NCI-H446 treated with DMSO at 0.1 percent for 48 hours (cell line): ENCODE results near the gene HSP90AA1.
"Not testable (repeated sequence)": the region's sequence is repeated elsewhere in the genome, so short reads cannot be mapped to it uniquely, and the experiment has no call there.

Experiments used
- DNase-seq: peaks from one replicate; lab custom pipeline; 2025; lab: John Stamatoyannopoulos, UW

HSP90AA1 gene

GRCh38 chr14:102066041-102066451, 20.8 kb downstream of the HSP90AA1 start:
- no peak for DNase-seq

GRCh38 chr14:102064590-102064989, 22.3 kb downstream of the HSP90AA1 start:
- DNase-seq: not testable (repeated sequence)

GRCh38 chr14:102063808-102064429, 22.9 kb downstream of the HSP90AA1 start:
- no peak for DNase-seq

- peak; percentile 83 for DNase-seq
These were observed 23.6 kb downstream of the HSP90AA1 start for GRCh38 chr14:102063109-102063807.

DNA sequence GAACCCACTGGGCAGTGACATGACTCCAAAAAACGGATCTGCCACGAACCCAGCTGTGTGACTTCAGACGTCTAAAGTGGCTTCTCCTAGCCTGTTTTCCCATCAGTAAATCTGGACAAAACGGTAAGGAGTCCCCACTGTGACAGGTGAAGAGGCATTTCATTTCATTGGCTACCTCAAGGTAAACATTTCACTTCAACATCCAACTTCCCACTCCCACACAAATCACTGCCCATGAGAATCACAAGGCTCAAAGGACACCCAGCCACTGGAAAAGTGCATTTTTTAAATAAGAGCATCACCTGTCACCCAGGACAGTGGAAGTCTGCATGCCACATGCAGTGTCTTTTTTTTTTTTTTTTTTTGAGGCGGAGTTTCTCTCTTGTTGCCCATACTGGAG, 27.9 kb downstream of the HSP90AA1 start:
- no peak for DNase-seq

DNA sequence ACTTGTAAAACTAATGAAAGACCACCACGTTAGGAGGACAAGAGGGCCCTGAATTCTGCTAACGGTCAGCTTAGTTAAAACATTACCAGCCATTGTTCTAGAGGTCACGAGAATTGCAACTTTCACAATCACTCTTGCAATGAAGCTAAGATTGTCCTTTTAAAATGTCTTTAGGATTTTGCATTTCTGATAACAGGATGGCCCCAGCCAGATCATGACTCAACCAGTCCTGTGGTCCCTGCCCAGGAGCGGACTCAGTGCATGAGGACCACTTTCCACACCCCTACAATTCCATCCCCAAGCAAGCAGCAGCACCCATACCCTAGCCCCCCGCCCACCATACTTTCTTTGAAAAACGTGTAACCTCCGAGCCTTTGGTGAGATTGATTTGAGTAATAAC, 28.7 kb downstream of the HSP90AA1 start:
- DNase-seq: no peak

DNA sequence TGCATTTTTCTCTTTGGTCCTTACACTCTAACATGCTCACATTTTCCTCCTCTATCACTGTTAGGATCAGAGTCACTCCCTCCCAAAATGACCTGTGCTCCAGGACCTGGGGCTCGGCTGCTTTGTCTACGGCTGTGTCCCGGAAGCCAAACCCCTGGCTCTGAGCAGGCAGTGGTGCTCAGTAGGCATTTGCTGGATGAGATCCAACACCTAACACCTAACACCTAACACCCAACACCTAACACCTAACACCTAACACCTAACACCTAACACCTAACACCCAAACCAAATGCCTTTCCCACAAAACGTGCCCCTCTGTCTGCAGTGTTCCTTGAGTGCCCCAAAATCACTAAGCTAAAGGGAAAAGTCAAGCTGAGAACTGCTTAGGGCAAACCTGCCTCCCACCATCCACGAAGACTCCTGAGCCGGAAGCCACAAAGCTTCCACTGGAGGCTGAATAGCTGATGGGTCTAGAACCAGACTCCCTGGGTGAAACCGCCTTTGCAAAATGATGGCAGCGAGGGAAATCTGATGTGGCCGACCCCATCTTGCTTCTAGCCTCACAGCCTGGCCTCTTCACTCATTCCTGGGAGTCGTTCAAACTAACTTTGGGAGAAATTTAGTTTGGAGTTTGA, 29.2 kb downstream of the HSP90AA1 start:
- DNase-seq: no peak

DNA sequence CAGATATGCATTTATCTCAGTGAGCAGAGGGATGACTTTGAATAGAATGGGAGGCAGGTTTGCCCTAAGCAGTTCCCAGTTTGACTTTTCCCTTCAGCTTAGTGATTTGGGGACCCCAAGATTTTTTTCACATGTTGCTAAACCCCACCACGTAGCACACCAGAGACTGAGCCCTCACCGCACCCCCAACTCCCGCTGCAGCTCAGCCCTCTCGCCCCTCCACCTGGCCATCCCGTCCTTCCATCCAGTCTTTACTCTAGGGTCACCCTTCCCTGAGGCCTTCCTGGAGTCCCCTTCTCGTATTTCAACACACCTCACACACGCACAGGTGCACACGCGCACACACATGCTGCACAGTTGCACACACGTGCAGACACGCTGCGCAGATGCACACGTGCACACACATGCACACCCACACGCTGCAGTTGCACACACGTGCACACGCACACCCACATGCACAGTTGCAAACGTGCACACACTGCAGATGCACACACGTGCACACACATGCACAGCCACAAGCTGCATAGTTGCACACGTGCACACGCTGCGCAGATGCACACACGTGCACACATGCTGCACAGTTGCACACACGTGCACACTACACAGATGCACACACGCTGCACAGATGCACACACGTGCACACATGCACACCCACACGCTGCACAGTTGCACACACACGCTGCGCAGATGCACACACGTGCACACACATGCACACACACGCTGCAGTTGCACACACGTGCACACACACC, 30.0 kb downstream of the HSP90AA1 start:
- DNase-seq: no peak

DNA sequence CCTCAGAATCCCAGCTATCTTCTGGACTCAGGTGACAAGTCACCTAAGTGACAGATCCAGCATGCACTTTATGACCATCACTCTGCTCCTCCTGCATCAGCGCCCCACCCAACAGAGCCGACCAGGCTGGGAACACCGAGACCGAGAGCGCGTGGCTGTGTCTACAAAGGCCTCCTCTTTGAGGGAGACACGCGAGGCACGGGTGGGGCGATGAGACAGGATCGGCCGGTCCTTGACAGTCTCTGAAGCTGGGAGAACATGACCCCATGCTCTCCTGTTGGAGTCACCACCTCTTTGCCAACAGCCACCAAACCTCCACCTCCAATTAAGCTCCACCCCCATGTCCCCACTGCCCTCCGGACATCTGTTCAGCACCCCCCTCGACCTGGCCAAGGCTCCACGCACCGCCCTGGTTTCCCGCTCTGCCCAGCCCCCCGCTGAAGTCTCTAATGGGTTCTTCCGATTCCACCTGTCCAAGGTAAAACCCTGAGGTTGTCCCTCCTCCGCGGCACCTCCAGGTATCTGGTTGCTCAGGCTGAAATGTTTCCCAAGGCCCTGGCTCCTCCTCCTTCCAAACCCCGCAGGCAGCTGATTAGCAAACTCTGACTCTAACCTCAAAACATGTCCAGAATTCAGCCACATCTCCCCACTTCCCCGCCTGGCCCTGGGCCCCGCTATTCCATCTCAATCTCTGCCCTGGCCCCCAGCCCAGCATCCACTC, 31.5 kb downstream of the HSP90AA1 start:
- no peak for DNase-seq

DNA sequence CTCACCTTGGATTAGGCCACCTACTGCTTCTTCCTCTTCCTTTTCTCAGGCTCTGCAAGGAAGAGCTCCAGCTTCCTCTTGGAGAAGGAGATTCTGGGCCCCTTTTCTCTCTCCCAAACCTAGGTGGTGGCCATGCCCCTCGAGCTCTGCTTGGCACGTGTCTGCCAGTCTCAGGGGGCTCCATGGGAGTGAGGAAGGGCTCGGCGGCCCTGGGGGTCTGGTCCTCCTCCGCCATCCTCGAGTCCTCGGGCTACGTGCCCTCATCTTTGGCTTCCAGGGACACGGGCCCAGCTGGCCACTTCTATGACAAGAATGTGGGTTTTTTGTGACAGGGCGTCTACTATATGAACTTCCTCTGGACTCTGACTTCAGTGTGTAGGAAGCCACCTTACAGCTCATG, 34.3 kb downstream of the HSP90AA1 start:
- DNase-seq: no peak

DNA sequence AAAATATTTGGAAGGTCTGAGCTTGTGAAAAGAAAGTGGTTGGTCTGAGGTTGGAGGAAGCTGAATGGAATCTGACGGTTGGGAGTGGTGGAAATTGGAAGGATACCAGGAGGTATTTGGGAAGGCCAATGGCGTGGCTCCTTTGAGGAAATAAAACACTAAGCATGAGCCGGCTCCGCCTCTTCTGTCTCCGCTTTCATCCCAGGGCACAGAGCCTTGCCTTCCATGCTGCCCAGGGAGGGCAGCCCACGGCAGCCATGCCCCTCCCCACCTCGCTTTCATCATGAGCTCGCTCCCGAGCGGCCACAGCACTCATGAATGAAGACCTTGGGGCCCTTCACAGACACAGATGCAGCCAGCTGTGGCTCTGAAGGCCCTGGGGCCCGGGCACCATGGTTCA, 36.2 kb downstream of the HSP90AA1 start:
- no peak for DNase-seq

- DNase-seq: no peak
These were observed 36.8 kb downstream of the HSP90AA1 start for GRCh38 chr14:102050026-102050405.

DNA sequence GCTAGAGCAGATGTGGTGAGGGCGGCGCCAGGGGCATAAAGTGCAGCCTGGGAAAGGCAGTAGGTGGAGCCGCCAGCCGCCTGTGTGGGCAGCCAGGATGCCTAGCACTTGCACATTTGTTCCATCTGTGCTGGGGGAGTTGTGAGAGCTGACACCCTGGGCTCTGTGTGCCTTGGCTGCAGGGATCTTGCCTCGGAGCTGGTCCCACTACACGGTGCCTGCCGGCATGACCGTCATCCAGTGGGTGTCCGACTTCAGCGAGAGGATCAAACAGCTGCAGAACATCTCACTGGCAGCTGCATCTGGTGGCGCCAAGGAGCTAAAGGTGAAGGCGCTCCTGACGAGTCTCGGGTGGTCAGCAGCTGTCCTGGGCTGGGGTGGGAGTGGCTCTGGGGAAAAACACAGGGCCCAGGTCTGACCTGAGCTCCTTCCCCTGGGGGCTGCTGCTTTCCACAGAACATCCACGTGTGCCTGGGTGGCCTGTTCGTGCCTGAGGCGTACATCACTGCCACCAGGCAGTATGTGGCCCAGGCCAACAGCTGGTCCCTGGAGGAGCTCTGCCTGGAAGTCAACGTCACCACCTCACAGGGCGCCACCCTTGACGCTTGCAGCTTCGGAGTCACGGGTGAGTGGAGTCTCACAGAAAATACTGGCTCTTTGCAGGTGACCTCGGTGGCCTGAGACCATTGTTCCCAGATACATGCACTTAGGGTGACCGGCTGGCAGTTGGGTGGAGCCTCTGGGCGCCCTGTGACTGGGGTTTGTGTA, 37.4 kb downstream of the HSP90AA1 start:
- no peak for DNase-seq

GRCh38 chr14:102047808-102048540, 38.9 kb downstream of the HSP90AA1 start:
- no peak for DNase-seq

DNA sequence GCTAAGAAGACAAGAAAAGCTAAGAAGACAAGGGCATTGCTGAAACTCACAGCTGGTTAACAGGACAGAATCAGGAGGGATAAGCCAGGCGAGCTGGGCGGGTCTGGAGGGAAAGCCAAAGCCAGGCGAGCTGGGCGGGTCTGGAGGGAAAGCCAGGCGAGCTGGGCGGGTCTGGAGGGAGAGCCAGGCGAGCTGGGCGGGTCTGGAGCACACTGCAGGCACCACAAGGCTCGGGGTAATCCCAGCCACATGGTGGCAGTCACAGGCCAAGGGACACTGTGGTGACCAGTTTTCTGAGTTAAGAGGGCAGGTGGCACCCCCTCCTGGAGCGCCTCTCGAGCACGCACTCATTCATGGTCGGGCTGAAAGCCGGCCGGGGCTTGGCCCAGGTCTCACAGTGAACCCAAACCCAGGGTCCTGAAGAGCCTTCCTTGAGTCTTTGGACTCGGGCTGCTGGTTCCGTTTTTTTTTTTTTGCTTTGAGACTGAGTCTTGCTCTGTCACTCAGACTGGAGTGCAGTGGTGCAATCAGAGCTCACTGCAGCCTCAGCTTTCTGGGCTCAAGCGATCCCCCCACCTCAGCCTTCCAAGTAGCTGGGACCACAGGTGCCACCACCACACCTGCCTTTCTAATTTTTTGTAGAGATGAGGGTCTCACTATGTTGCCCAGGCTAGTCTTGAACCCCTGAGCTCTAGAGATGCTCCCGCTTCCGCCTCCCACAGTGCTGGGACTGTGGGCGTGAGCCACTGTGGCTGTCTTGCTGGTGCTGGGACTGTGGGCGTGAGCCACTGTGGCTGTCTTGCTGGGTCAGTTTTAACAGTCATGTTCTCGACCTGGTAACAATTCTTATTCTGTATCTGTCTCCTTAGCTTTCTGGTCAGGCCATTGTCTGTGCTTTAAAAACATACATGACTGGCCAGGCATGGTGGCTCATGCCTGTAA, 40.2 kb downstream of the HSP90AA1 start:
- DNase-seq: no peak

- no peak for DNase-seq
These were observed 42.3 kb downstream of the HSP90AA1 start for GRCh38 chr14:102044566-102044965.

GRCh38 chr14:102043251-102044025, 43.4 kb downstream of the HSP90AA1 start:
- no peak for DNase-seq

GRCh38 chr14:102042699-102043098, 44.1 kb downstream of the HSP90AA1 start:
- no peak for DNase-seq

DNA sequence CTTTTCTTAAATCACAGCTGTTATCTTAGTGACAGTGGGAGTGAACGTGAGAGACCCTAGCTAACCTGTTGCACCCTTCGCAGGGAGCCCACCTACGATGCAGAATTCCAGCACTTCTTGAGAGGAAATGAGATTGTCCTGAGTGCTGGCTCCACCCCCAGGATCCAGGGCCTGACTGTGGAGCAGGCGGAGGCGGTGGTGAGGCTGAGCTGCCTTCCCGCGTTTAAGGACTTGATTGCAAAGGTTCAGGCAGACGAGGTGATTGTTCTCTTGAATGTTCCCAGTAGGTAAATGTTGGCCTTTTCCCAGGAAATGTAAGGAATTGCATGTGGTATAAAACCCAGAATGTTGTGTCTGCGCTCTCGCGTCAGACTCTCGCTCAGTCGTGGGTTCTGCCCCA, 46.7 kb downstream of the HSP90AA1 start:
- no peak for DNase-seq
